NCI-H460 (cell line): ENCODE data around the gene TINCR. TPM values are rescaled to one million over a fixed set of nuclear protein-coding genes. Genes with fewer than 3 reads are reported as not detected.
A peak's percentile ranks its signal among the peaks of the same experiment; 100 is the strongest.

ENCODE experiments used
- DNase-seq: peaks from one replicate; pipeline ENCODE4 v3.0.0-alpha.2; 2016; ENCODE audit warnings: low read depth; ENCODE audit errors: extremely low read depth
- total RNA-seq: library from RNA; depleted of rRNA; stranded (reverse); fragments of >200 nt; shearing (Covaris generic); gene quantifications from 2 replicates; pipeline ENCODE4 v1.2.3, GENCODE V29; 2014

TINCR gene
- total RNA-seq, 1 experiment from 2014 or later = not detected

DNA sequence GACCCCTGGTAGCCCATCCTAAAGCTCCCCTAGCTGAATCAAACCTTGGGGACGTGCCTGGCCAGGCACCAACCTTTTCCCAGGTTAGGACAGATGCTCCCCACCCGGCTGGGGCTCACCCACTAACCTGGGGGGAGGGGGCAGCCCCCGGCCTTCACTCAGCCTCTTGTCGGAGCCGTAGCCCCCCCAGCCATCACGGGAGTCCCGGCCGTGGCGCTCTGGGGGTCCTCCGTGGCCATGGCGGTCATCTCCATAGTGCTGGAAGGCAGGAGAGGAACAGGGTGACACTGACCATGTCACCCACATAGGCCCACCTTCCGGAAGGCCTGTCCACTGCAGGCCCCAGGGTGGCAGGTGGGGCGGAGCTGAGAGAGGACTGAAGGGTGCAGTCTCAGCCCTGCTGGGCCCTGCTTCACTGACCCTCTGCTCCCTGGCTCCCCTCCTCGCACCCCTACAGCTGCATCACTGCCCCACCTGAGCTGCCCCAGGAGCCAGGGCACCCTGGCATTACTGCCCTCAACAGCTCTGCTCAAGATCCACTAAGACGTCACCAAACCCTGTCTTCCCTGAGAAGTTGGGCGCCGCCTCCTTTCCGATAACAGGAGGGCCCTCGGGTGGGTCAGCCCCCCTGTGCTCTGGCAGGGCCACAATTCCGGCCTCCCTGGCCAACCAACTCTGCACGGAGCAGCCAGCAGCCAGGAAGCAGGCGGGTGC lies 22.6 kb upstream of the TINCR start:
- no peak for DNase-seq

GRCh38 chr19:5588906-5589676 lies 21.3 kb upstream of the TINCR start:
- DNase-seq = no peak

DNA sequence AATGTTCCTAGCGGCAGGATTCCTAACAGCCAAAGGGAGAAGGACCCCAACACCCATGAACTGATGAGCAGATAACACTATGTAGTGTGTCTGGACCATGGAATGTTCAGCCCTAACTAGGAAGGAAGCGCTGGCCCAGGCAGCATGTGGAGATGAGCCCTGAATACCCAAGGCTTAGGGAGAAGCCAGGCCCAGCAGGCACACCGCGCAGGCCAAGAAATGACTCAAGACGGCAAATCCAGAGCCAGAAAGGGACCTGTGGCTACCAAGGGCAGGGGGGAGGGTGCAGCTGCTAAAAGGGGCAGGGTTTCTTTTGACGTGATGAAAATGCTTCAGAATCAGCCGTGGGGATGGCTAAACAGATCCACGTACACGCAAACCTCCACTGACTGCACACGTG lies 20.7 kb upstream of the TINCR start:
- no peak for DNase-seq

DNA sequence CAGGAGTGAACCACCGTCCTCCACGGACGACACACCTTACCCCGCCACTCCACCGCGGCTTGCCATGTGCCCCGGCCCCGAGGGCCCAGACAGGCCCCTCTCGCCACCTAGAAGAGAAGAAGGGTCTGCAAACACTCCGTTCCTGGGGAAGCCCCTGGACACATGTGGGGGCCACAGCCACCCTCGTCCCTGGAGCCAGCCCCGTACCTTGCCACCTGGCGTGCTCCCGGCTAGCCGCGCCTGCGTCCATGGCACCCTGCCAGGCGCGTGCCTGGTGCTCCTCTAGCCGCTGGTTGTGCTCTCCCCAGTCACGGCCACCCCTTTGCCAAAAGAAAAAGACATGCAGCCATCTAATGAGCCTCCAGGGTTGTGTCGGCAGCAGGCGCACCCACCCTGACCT lies 19.9 kb upstream of the TINCR start:
- no peak for DNase-seq

DNA sequence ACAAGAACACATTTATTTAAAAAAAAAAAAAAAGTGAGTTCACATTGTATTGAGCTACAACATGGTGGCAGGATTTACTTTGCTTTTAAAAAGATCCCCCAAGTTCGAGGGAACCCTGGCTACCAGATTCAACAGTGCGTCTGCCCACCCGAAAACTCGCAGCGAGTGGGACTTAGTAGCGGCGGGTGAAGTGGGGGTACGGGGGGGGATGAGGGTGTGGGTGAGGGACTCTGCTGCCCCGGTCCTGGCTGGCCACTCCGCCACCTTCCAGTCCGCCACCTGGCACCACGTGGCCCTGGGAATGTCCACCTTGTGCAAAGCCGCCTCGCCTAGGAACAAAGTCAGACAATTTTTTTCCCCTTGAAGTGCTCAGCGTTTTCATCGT lies 19.3 kb upstream of the TINCR start:
- DNase-seq = no peak

DNA sequence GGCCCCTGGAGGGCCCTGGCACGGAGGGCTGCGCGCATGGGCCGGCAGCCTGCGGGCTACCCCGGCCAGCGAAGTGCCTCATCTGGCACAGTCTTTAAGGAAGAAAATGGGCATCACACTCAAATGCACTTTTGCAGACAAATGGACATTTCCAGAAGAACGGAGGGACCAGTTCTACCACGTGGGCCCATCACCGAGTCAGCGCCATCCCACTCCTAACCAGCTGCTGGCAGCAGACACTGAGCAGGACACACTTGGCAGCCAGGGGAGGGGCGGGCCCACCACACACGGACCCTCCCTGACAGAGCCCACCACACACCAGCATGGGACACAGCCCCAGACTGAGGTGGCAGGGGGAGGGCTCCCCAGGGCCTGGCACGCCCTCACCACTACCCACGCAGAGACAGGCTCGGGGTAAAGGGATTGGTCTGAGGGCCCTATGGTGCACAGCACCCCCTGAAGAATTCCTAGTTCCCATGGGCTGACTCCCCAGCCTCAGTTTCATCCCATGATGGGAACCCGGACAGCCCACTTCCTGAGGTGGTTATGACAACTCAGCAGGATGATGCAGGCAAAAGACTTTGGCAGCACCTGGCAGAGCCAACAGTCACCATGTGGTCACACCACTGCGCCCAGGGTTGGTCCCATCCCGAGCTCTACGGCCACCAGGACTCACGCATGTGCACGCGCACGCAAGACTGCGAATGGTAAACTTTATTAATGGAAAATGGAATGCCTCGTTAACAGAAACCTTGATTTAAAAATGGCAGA lies 18.7 kb upstream of the TINCR start:
- DNase-seq = no peak

GRCh38 chr19:5585461-5586299 lies 17.9 kb upstream of the TINCR start:
- no peak for DNase-seq

DNA sequence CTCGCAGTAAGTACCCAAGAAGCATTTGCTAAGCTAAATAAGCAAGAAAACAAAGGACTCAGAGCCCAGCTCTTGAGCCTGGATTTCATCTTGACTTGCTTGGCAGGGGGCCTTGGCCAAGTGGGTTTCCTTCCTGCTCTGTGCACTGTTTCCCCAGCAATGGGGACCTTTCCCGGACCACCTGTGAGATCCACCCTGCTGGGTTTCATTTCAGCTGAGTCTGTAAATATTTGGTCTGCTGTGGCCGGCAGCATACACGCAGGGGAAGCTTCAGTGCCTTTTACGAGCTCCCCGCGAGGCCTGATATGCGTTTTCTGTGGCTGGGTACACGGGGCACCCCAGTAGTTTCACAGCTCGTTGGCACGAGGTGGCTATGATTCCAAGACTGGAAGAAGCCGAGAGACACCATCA lies 12.4 kb upstream of the TINCR start:
- no peak for DNase-seq

- DNase-seq = no peak
Observed at GRCh38 chr19:5579697-5580096, 11.9 kb upstream of the TINCR start.

GRCh38 chr19:5579286-5579685 lies 11.5 kb upstream of the TINCR start:
- DNase-seq = no peak

DNA sequence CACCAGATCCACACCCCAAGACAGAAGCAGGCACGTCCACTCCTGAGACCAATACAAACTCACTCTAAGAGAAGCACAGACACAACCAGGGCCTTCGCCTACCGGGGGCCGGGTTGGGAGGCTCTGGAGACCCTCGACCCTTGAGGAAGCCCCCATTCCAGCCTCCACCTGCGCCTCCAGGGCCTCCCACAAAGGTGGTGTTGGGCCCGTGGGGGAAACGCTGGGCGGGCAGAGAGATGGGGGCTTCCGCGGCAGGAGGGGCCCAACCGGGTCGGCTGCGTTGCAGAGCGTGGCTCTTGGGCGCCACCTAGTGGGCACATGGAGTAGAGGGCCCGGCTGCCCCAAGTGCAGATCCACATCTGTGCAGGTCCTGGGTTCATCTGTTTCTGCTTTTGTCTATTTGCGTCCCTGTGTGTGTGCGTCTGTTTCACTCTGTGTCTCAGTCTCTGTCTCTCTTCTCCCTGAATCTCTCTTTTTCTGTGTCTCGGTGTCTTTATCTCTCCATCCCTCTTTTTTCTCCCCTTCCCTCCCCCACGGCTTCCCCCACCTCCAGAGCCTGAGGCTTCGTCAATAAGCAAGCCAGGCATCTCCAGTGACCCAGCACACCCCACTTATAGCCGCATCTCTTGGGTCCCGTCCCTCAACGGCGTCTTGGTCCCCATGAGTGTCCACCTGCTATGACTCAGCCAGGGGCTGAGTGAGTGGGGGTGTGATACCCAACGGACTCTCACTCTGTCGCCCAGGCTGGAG lies 10.5 kb upstream of the TINCR start:
- DNase-seq = peak; percentile 21

DNA sequence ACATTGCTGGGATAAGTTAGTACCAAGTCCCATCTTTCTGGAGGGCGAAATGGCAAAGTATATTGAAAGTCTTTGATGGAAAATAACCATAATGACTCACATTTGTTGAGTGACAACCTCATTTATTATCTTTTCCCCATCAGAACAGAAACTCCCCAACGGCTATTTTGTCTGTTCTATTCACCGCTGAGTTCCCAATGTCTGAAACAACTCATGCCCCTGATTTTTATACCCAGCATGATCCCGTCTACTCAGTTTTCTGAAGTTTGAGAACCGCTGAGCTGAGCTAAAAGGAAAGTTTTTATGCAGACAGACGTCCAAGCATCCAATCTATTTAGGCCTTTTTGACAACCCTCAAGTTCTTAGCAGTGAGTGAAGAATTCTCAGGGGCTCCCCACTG lies 7.8 kb upstream of the TINCR start:
- no peak for DNase-seq

GRCh38 chr19:5572556-5573286 lies 5.0 kb upstream of the TINCR start:
- DNase-seq = no peak

DNA sequence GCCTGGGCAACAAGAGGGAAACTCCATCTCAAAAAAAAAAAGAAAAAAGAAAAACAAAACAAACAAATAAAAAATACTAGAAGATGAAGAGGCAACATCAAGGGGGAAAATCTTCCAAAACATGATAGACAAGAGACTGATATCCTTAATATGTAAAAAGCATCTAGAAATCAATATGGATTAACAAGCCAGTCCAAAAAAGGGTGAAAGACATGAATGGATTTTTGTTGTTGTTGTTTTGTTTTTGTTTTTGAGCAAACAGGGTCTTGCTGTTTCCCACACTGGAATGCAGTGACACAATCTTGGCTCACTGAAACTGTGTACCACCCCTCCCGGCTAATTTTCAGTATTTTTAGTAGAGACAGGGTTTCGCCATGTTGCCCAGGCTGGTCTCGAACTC lies 4.0 kb upstream of the TINCR start:
- DNase-seq = no peak

GRCh38 chr19:5567970-5568407 lies 236 bp upstream of the TINCR start:
- no peak for DNase-seq

- no peak for DNase-seq
Observed at GRCh38 chr19:5564930-5565329, 2.8 kb downstream of the TINCR start.

DNA sequence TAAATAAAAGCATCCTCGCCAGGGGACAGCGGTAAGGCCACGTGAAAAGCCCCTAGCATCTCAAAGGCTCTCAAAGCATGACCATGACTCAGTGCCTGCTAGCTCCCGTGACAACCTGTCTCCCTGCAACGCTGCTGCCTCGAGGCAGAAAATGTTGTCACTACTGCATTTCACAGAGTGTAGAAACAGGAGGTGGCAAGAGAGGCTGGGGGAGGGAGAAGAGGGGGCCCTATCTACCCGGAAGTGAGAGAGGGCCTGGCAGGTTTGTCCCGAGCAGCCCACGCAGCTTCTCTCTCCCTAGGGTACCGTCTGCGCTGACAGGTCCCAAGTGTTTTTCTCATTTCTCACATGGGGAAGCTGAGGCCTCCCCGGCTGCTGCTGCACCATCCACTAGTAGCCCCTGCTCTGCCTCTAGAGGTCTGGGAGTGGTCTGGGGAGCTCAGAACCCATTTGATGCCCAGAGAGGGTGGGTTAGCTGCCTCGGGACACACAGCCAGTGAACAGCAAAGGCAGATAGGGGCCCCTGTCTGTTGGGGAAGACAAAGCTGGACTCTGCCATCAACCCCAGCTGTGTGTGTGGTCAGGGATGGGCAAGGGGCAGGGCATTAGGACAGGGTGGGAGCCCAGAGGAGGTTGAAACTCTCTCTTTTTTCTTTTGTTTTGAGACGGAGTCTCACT lies 3.7 kb downstream of the TINCR start:
- DNase-seq = no peak

- no peak for DNase-seq
Observed at GRCh38 chr19:5563008-5563431, 4.7 kb downstream of the TINCR start.

DNA sequence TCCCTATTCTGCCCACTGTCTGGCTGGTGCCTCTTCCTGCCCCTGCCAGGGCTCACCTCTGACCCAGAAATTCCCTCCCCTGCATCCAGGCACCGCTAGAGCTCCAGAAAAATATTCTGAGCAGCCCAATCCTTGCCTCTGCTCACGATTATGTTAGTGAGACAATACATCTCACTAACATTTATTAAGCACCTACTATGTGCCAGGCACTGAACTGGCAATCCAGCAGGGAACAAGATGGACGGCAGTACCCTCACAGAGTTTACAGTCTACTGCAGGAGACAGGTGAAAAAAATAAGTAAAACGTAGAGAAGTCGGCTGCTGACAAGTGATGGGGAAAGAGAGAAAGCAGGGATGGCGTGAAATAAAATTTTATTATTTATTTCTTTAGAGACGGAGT lies 5.5 kb downstream of the TINCR start:
- DNase-seq = no peak
